NCI-H774 (cell line): Measurements from ENCODE around the gene ZAR1.

Source experiments
- DNase-seq: peaks from one replicate; lab custom pipeline; 2025; lab: John Stamatoyannopoulos, UW

Gene ZAR1

GRCh38 chr4:48490680-48491513 is 845 bp downstream of the ZAR1 start:
- no peak for DNase-seq

GRCh38 chr4:48491514-48492176 is 1.6 kb downstream of the ZAR1 start:
- DNase-seq, result no peak

GRCh38 chr4:48493452-48494100 is 3.5 kb downstream of the ZAR1 start:
- DNase-seq, result no peak

GRCh38 chr4:48495941-48496340 is 5.9 kb downstream of the ZAR1 start:
- no peak for DNase-seq

- no peak for DNase-seq
Measured at GRCh38 chr4:48498895-48499294, 8.8 kb downstream of the ZAR1 start.

GRCh38 chr4:48499551-48500066 is 9.6 kb downstream of the ZAR1 start:
- no peak for DNase-seq

GRCh38 chr4:48503233-48504025 is 13.4 kb downstream of the ZAR1 start:
- DNase-seq, result no peak

GRCh38 chr4:48504026-48504330 is 13.9 kb downstream of the ZAR1 start:
- no peak for DNase-seq

GRCh38 chr4:48504352-48504751 is 14.3 kb downstream of the ZAR1 start:
- DNase-seq, result no peak

- DNase-seq, result no peak
Measured at GRCh38 chr4:48506716-48507115, 16.7 kb downstream of the ZAR1 start.

GRCh38 chr4:48509543-48509942 is 19.5 kb downstream of the ZAR1 start:
- no peak for DNase-seq

GRCh38 chr4:48518143-48518542 is 28.1 kb downstream of the ZAR1 start:
- DNase-seq, result no peak

GRCh38 chr4:48526406-48526805 is 36.4 kb downstream of the ZAR1 start:
- DNase-seq, result no peak

- DNase-seq, result peak; percentile 52
Measured at GRCh38 chr4:48538358-48538757, 48.3 kb downstream of the ZAR1 start.

- no peak for DNase-seq
Measured at GRCh38 chr4:48539597-48539996, 49.5 kb downstream of the ZAR1 start.

- no peak for DNase-seq
Measured at GRCh38 chr4:48542888-48543287, 52.8 kb downstream of the ZAR1 start.

- DNase-seq, result no peak
Measured at GRCh38 chr4:48543796-48544195, 53.7 kb downstream of the ZAR1 start.
